NCI-H1417 treated with DMSO at 0.1 percent for 48 hours (cell line): ENCODE data around the gene TIAM2.
"Not testable (repeated sequence)": the region's sequence is repeated elsewhere in the genome, so short reads cannot be mapped to it uniquely, and the experiment has no call there.

Experiments used
- DNase-seq: peaks from one replicate; lab custom pipeline; 2025; lab: John Stamatoyannopoulos, UW

Gene TIAM2

DNA sequence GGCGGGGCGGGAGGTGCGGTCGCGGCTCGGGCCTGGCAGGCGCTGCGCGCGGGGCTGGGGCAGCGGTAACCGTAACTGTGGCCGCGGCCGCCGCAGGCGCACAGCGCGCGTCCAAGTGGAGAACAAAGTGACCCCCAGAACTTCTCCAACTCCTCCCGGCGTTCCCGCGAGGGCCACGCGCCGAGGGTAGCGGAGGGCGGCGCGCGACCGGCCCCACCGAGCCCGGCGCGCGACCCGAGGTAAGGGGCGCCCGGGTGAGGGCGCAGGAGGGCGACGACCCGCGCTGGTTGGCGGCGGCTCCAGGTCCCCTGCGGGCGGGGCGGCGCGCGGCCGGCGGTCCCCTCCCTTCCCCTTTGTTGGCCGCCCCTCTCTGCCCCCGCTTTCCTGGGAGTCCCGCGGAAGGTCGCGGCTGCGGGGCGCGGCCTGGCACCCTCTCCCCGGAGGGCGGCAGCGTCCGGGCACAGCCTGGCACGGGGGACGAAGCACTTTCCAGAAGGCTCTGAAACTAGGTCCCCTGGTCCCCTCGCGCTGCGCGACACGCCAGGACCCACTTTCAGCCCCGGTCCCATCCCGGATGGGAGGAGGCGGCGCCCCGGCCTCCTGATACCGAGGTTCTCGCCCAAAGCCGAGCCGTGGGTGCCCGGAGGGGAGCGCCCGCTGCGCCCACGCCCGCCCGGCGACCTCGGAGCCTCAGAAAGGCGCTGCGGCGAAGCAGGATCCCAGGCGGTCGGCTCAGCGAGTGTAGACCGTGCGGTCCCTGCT is at the start of gene TIAM2:
Gene TIAM2, plus strand, starts transcription at position 62 of the 762 bp plus-strand sequence. CDS start 133,909 bp downstream, outside the sequence.
- no peak for DNase-seq

DNA sequence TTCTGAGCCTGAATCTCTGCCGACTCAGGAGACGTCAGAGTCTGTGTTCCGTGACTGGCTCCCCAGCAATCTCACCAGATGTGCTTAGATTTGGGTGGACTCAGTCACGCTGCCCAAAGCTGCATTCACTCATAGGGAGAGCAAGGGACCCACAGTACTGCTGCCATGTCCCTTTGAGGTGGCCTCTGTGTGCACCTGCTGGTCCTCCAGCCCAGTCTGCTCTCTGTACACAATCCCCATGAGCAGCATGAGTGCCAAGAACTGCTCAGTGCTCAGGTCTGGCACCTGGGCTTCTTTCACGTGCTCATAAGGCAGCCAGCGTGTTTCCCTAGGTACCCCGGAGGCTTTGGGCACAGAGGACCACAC is 44.2 kb upstream of the TIAM2 start:
- no peak for DNase-seq

DNA sequence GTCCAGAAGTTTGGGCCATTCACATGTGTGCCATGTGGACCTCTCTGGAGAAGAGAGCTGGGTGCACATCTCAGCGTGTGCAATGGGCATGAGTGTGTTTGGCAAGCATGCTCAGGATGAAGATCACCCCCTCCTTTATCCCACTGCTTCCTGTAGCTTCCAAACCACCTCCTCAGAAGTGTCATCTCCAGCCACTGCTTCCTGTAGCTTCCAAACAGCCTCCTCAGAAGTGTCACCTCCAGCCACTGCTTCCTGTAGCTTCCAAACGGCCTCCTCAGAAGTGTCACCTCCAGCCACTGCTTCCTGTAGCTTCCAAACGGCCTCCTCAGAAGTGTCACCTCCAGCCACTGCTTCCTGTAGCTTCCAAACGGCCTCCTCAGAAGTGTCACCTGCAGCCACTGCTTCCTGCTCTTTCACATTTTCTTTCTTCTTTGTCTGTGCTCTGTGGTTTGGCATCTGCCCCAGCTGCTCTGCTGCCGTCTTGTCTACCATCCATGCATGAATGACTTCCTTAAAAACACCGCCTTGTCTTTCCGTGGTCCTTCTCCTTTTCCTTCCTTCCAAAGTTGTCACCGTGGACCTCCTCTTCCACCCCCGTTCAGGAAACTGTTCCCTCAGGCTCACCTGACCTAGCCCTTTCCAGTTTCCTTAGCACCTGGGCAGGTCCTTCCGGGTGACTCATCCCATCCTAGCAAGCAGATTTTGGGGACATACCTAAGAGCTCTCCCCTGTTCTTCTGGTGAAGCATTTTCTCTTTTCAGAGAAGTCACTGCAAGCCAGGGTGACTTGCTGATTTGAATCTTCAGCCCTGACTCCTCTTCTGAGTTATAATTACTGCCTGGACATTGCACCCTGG is 43.5 kb upstream of the TIAM2 start:
- DNase-seq: no peak

DNA sequence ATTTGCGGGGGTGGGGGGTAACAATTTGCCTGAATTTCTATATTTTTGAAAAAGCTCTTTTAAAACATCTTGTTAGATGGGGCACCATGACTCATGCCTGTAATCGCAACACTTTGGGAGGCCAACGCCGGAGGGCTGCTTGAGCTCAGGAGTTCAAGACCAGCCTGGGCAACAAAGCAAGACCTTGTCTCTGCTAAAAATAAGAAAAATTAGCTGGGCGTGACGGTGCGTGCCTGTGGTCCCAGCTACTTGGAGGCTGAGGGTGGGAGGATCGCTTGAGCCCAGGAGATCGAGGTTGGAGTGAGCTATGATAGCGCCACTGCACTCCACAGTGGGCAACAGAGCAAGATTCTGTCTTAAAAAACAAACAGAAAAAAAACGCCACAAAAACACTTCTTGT is 41.5 kb upstream of the TIAM2 start:
- no peak for DNase-seq

DNA sequence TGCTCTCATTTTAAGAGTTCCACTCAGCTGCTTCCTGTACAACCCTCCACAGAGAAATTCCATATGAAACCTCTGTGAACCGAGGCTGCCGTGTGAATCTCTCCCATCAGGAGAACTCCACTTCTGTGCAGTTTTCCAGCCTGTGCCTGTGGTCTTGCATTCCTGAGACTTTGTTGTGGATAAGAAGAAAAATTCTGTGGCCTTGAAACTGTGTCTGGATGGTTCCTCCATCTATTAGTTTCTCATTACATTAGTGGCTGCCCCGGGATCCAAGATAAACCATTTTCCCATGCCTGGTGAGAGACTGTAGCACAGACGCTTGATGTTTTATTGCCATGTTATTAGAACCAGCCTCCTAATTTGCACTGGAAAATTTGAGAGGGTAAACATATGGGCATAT is 40.8 kb upstream of the TIAM2 start:
- DNase-seq: no peak

DNA sequence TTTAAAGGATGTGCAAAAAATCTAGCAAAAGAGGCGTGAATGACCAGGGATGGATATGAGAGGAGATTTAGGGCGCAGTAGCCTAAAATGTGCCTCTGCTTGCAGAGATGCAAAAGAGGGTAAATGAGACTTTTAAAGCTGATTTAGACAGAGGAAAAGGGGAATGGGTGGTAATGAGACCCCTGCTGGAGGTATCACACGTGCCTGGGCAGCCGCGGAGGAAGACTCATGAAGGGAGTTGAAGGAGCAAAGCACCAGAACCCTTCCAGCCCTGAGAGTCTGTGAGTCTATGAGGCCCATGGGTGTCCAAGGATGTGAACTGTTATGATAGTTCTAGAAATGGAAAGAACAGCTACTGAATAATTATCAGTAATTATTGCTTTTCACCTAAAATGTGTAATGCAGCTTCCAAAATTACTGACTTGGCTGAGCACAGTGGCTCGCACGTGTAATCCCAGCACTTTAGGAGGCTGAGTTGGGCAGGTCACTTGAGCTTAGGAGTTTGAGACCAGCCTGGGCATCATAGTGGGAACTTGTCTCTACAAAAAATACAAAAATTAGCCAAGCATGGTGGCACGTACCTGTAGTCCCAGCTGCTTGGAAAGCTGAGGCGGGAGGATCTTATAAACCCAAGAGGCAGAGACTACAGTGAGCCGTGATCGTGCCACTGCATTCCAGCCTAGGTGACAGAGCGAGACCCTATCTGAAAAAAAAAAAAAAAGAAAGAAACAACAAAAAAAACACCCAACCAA is 38.2 kb upstream of the TIAM2 start:
- no peak for DNase-seq

DNA sequence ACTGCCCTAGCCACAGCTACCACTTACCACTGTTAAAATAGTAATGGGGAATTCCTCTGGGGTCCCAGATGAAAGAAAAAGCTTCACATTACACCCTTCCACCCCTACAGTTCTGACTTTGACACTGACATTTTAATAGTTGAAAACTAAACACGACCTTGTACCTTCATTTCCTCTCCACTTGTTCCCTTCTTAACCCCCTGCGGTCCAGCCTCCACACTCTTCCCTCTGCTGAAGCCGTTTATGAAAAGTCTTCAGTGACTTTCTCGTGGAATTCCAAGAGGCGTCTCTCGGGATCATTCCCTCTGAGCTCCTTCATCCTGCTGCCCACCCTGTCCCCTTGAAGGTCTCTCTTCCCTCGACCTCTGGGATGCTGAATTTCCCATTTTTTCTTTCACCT is 36.6 kb upstream of the TIAM2 start:
- DNase-seq: no peak

DNA sequence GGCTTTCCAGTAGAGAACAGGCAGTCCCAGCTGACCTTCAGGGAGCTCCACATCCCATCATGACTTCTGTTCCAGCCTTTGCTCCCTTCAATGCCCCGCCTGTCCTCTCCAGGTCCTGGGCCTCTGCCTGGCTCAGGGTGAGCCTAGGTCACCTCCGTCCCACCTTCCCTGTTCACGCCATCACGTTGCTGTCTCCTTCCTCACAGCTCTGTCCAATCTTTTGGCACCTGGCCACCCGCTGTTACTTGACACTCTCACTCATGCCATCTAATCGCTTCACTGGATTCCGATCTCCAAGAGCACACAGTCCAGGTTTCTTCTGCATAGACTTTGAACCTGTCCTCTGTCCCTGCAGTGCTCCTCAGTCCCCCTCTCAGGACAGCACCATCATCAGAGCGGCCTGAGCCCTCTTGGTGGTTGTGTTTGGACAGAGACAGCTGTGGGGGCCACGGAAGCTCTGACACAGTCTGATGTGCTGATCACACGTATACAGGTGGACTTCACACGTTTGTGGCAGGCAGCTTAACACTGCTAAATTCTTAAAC is 34.7 kb upstream of the TIAM2 start:
- DNase-seq: no peak

DNA sequence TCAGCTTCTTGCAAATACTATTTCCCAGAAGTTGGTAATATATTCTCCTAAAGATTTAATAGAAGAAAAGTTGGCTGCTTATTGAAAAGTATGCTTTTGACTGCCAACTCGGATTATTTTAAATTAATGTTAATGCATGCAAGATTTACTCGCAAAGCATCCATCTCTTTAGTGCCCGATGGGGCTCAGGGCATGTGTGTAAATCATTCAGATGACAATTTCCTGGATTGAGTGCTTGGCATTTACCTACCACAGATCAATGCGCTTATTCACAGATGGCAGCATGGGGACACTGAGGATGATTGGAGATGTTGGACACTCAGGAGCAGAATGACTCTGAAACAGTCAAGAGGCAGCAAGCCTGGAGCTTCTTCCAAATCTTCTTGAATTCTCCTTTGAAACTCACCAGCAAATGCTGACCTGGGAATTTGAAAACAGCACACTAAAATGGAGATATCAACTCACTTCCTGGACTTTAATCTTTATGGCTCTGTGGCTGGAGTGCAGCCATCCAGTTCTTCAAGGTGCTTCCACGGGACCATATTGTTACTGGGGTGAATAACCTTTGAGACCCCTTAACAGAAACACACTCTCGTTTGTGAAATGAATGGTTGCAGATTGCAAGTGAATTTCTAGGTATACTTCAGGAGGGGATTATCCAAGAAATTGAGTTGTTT is 34.1 kb upstream of the TIAM2 start:
- no peak for DNase-seq

DNA sequence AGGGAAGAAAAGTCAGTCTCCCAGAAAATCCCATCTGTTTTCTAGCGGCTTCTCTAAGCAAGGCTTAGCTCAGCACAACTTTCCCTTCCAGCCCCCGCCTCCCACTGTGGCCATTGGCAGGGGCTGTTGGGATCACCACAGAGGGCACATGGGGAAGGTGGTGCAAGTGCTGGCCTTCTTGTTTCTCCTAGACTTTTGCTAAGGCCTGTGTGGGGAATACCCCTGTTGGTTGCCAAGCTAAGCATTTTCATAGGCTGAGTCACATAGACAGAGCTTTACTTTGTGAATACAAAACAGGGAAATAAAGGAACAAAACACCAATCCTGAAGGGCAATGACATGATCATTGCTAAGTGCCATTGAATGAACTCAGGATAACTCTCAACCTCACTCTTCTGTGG is 32.4 kb upstream of the TIAM2 start:
- no peak for DNase-seq

DNA sequence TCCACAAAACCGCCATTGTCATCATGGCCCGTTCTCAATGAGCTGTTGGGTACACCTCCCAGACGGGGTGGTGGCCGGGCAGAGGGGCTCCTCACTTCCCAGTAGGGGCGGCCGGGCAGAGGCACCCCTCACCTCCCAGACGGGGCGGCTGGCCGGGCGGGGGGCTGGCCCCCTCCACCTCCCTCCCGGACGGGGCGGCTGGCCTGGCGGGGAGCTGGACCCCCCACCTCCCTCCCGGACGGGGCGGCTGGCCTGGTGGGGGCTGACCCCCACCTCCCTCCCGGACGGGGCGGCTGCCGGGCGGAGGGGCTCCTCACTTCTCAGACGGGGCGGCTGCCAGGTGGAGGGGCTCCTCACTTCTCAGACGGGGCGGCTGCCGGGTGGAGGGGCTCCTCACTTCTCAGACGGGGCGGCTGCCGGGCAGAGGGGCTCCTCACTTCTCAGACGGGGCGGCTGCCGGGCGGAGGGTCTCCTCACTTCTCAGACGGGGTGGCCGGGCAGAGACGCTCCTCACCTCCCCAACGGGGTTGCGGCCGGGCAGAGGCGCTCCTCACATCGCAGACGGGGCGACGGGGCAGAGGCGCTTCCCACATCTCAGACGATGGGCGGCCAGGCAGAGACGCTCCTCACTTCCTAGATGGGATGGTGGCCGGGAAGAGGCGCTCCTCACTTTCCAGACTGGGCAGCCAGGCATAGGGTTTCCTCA is 28.9 kb upstream of the TIAM2 start:
- not testable (repeated sequence) for DNase-seq

DNA sequence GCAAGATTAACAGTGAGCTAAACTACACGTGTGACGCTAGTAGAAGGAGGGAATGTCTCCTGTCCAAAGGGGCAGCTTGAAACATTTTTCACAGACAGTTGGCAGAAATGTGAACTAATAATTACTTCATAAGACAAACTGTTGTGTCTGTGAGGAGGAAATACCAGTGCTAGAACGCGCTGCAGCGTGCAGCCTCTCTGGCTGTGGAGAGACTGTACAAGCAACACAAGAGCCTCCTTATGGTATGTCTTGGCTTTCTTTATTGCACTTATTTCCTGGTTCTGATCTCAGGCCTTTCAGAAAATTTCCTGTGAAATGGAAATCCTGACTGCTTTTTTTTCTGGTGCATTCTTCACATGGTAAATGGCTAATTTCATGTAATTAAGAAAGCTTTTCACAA is 25.3 kb upstream of the TIAM2 start:
- no peak for DNase-seq

DNA sequence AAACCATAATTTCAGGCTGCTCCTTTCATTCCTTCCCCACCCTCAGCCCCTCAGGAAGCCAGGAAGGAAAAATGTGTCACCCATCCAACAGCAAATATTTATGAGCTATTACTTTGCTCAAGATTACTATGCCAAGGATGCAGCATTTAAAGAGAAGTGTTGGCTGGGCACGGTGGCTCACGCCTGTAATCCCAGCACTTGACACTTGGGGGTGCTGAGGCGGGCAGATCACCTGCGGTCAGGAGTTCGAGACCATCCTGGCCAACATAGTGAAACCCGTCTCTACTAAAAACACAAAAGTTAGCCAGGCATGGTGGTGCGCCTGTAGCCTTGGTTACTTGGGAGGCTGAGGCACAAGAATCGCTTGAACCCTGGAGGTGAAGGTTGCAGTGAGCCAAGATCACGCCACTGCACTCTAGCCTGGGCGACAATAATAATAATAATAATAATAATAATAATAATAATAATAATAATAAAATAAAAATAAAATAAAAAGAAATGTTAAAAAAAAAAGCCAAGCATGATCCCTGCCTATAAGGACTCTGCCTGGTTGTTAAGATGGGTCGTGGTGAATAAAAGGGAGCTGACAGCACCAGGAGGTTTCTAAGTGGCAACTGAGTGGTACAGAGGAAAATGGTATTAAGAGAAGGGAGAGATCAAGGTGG is 20.5 kb upstream of the TIAM2 start:
- DNase-seq: no peak

DNA sequence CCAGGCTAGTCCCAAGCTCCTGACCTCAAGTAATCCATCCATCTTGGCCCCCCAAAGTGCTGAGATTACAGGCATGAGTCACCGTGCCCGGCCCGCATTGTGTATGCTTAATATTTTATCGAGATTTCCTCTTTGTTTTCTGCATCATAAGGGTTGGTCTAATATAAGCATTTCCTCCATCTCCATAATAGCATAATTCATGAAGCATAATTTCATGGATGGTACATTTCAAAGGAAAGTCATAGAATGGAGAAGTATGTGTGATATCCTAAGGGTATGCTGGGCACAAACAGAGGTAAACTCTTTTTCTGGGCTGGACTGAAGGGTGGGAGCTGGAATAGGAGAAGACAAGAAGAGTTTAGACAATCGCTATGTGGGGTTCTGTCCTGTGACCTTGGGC is 17.5 kb upstream of the TIAM2 start:
- DNase-seq: no peak

DNA sequence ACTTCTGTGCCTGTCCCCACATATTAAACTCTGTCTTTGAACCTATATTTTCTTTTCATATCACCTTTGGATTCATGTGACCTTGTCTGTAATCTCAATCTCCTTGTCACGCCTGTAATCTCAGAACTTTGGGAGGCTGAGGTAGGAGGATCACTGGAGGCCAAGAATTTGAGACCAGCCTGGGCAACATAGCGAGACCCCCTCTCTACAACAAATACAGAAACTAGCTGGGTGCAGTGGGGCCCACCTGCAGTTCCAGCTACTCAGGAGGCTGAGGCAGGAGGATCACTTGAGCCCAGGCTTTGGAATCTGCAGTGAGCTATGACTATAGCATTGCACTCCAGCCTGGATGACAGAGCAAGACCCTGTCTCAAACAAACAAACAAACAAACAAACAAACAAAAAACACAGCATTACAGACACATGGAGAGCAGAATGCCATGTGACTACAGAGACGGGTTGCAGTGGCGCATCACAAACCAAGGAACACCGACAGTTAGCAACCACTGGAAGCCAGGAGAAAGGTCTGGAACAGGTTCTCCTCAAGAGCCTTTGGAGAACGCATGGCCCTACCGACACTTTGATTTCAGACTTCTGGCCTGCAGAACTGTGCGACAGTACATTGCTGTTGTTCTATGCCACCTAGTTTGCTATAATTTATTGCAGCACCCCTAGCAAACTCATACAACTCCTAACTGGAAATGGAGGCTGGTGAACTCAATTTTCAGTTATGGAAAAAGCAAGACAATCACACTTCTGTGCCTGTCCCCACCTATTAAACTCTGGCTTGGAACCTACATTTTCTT is 14.6 kb upstream of the TIAM2 start:
- DNase-seq: no peak

DNA sequence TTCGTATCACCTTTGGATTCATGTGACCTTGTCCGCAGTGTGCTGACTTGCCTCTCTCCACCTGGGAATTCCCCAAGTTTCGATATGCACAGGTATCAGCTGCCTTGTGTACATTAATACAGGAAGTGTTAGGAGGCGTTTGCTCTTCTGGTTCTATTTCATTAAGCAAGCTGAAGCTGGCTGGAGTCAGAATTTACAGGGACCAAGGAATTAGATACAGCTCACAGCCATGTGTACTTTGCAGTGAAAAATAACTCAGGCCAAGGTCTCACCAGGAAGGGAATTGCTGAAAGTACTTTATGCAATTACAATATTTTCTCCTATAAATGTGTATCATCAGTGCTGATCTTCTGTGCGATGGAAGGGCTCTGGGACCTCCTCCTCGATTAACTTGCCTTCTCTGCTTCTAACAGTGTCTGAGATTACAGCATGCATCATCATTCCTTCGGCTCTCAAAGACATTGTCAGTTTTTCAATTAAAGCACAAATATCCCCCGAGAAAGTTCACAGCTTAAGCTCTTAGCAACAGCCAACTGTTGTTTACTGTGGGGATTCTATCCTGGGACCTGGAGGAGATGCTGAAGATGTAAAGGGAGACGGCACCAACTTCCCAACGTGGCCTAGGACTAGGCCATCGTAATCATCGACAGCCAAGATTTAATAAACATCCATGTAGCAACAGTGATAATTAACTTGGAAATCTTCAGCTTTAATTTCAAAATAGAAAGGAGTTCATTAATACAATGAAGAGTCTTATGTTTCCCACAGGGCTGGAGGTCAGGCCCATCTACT is 13.8 kb upstream of the TIAM2 start:
- DNase-seq: no peak

DNA sequence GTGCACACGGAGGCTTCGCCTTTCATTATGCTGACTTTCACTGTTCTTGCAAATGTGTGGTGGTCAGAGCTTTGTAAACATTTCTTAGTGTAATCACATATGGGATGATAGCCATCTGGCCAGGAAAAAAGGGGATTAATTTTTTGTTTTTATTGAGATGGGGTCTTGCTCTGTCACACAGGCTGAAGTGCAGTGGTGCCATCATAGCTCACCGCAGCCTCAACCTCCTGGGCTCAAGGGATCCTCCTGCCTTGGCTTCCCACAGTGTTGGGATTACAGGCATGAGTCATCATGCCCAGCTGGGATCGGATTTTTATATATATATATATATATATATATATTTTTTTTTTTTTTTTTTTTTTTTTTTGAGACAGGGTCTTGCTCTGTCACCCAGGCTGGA is 11.0 kb upstream of the TIAM2 start:
- DNase-seq: no peak

DNA sequence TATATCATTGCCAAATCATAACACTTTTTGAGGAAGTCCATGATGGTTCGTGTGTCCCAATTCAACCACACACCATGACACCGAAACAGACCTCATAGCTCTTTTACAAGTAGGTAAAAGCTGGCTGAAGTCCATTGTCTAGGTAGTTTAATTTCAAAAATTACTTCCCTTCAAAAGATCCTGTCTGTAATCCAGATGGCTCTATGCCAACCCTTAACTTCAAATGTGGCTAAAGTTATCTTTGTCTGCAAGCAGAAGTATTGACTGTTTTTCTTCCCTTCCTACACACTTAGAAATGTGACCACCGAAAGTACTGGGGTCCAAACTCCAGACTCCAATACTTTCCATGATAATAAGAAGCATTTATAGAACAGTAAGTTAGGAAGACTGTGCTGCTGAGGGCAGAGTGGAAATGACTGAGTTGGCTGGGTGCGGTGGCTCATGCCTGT is 8.3 kb upstream of the TIAM2 start:
- no peak for DNase-seq

DNA sequence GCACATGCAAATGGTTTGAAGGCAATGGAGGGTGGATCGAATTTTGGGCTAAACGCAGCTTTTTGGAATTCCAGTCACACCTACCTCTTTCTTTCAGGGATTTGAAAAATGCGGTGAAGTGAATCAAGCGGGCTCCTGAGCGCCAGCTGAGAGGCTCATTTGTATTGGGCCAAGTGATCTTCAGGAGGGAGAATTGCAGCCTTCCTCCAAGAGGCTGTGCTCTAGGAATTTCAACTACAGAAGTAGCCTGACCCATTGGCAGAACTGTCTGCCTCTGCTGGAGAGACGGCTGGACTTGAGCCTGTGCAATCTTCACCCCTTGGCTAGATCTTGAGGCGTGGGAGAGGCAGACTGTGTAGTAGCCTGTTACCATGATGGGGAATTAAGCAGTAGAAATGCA is 5.7 kb upstream of the TIAM2 start:
- no peak for DNase-seq
